Measurements from ENCODE around the gene BEX3.

DNA sequence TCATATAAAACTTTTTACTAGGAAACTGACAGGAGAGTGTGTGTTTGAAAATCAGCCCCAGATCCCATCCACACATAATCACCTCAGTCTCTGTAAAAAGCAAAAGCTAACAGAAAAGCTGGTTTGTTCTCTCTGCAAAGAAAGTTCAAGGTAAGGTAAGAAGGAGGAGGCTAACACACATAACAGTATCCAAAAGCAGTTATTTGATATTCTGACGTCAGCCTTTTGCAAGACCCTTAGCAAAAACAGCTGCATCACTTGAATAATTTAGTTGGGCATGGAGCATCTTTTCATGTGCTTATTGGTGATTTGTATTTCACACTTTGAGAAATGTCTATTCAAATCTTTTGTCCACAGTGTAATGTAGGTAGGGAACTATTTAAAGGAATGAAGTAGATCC lies 14.5 kb upstream of the BEX3 start:
- TF ChIP-seq POLR2AphosphoS5 (IDR thresholded peaks at IDR 0.05; ENCODE audit: low read depth, low read length) (no peak), SIN3A (IDR thresholded peaks at IDR 0.05; ENCODE audit: borderline replicate concordance, insufficient read depth, low read length) (no peak)
